GM21360 (cell line): ENCODE data around the gene SMIM1.
A peak's percentile ranks its signal among the peaks of the same experiment; 100 is the strongest.

Source experiments
- ATAC-seq: cut with Tn5 transposase; IDR thresholded peaks from one replicate; pipeline ENCODE4 v1.9.1; 2021; ENCODE audit warnings: mild to moderate bottlenecking, moderate library complexity; ENCODE audit not compliant: unreplicated experiment

Gene SMIM1

GRCh38 chr1:3775490-3776230 lies 3.1 kb downstream of the SMIM1 start:
- peak; percentile 46 for ATAC-seq

- no peak for ATAC-seq
Measured at GRCh38 chr1:3776231-3776961, 3.8 kb downstream of the SMIM1 start.

- no peak for ATAC-seq
Measured at GRCh38 chr1:3777078-3777547, 4.6 kb downstream of the SMIM1 start.

- no peak for ATAC-seq
Measured at GRCh38 chr1:3777647-3778589, 5.4 kb downstream of the SMIM1 start.

- ATAC-seq = no peak
Measured at GRCh38 chr1:3778590-3779264, 6.2 kb downstream of the SMIM1 start.

- ATAC-seq = no peak
Measured at GRCh38 chr1:3779265-3779911, 6.8 kb downstream of the SMIM1 start.

- no peak for ATAC-seq
Measured at GRCh38 chr1:3779912-3780416, 7.4 kb downstream of the SMIM1 start.

GRCh38 chr1:3780901-3781300 lies 8.4 kb downstream of the SMIM1 start:
- ATAC-seq = no peak

- ATAC-seq = no peak
Measured at GRCh38 chr1:3783651-3784474, 11.3 kb downstream of the SMIM1 start.

- ATAC-seq = no peak
Measured at GRCh38 chr1:3785045-3785444, 12.5 kb downstream of the SMIM1 start.

- no peak for ATAC-seq
Measured at GRCh38 chr1:3785456-3786157, 13.1 kb downstream of the SMIM1 start.

- no peak for ATAC-seq
Measured at GRCh38 chr1:3786468-3787348, 14.2 kb downstream of the SMIM1 start.

- no peak for ATAC-seq
Measured at GRCh38 chr1:3787349-3787715, 14.8 kb downstream of the SMIM1 start.

GRCh38 chr1:3787745-3788605 lies 15.4 kb downstream of the SMIM1 start:
- no peak for ATAC-seq

- ATAC-seq = no peak
Measured at GRCh38 chr1:3788756-3789420, 16.3 kb downstream of the SMIM1 start.
